Tibial nerve (tissue), 4 donors: Measurements from ENCODE around the gene NECAB3. TPM values are rescaled to one million over a fixed set of nuclear protein-coding genes. Genes with fewer than 3 reads are reported as not detected.
"Not testable (repeated sequence)": the region's sequence is repeated elsewhere in the genome, so short reads cannot be mapped to it uniquely, and the experiment has no call there.

Experiments used
- DNase-seq, 2 donors: peaks; one replicate each; pipeline ENCODE4 v3.0.0-alpha.2; 2019; ENCODE audit warnings: low spot score in 2 of 2
- H3K27ac ChIP-seq, 4 donors: fragments of 200-600 bp; sonication (generic) in 3 of 4; one replicate each; pipeline ENCODE4 v1.5.1; 2017 to 2019; ENCODE audit warnings: mild to moderate bottlenecking in 1 of 4
- H3K27me3 ChIP-seq, 2 donors: fragments of 200-600 bp; sonication (generic) in 1 of 2; one replicate each; pipeline versions ENCODE4 v1.5.1 to v1.6.0; 2017 to 2019
- H3K36me3 ChIP-seq, 3 donors: fragments of 200-600 bp; sonication (generic); one replicate each; pipeline ENCODE4 v1.5.1; 2018 to 2019
- H3K4me1 ChIP-seq, 4 donors: fragments of 200-600 bp; sonication (generic) in 3 of 4; one replicate each; pipeline ENCODE4 v1.5.1; 2017 to 2019
- H3K4me3 ChIP-seq, 4 donors: fragments of 200-600 bp; sonication (generic) in 3 of 4; one replicate each; pipeline ENCODE4 v1.5.1; 2017 to 2019; ENCODE audit warnings: mild to moderate bottlenecking in 1 of 4, moderate library complexity in 1 of 4
- H3K9me3 ChIP-seq, 4 donors: fragments of 200-600 bp; sonication (generic) in 3 of 4; one replicate each; pipeline ENCODE4 v1.5.1; 2017 to 2019
- CTCF ChIP-seq, 5 experiments: fragments of 200-600 bp in 3 of 5; fragments of 450-650 bp in 2 of 5; sonication (generic) in 3 of 5; IDR thresholded peaks; one replicate each; pipeline ENCODE4 v1.5.1; 2016 to 2019; ENCODE audit warnings: antibody characterized with exemption in 5 of 5, mild to moderate bottlenecking in 3 of 5, moderate library complexity in 2 of 5
- EP300 ChIP-seq, 2 donors: sonication (generic); formaldehyde crosslinking; IDR thresholded peaks; one replicate each; pipeline ENCODE4 v1.6.1; 2017; ENCODE audit warnings: antibody characterized with exemption in 2 of 2, mild to moderate bottlenecking in 1 of 2
- POLR2A ChIP-seq, 2 donors: fragments of 450-650 bp; IDR thresholded peaks; one replicate each; pipeline ENCODE4 v1.6.1; 2017; ENCODE audit warnings: antibody characterized with exemption in 2 of 2, mild to moderate bottlenecking in 2 of 2, moderate library complexity in 2 of 2
- WGBS, 2 donors: methylation state at CpG; one replicate each; pipeline ENCODE4 v1.1.5; 2018; 5-methylcytosine and 5-hydroxymethylcytosine counted together
- total RNA-seq, 4 donors: library from RNA; depleted of rRNA; stranded (reverse); fragments of >200 nt; gene quantifications; one replicate each; pipeline ENCODE4 v1.1.0, GENCODE V29; 2016

The NECAB3 gene
- total RNA-seq, 4 donors from 2014 or later: 80.8 to 103 (median 91.5) TPM

GRCh38 chr20:33636776-33637175 lies 37.5 kb downstream of the NECAB3 start:
- Histone ChIP-seq H3K9me3 (no peaks in the 10 kb centered on the region), H3K36me3 (peaks cover 0 to 81% (median 4%) of the 10 kb centered on the region in 3 donors), H3K27me3 (peaks cover 0 to 2% of the 10 kb centered on the region in 2 donors), H3K27ac (no peak overlapping the region), H3K4me1 (no peaks in the 10 kb centered on the region), H3K4me3 (no peak overlapping the region)
- 81 to 91% methylated on average over 1 of the region's 1 CpG for WGBS, 2 donors
- DNase-seq: no peak
- TF ChIP-seq EP300 (IDR thresholded peaks at IDR 0.05): no peak
- no peak for TF ChIP-seq POLR2A (IDR thresholded peaks at IDR 0.05)
- no peak for TF ChIP-seq CTCF (IDR thresholded peaks at IDR 0.05)

GRCh38 chr20:33635341-33635740 lies 38.9 kb downstream of the NECAB3 start:
- H3K27me3 ChIP-seq: peaks cover 0 to 2% of the 10 kb centered on the region in 2 donors
- H3K9me3 ChIP-seq: no peaks in the 10 kb centered on the region
- H3K36me3 ChIP-seq: peaks cover 0 to 81% (median 4%) of the 10 kb centered on the region in 3 donors
- no peaks in the 10 kb centered on the region for H3K4me1 ChIP-seq
- H3K27ac ChIP-seq: no peak overlapping the region
- no peak for TF ChIP-seq EP300 (IDR thresholded peaks at IDR 0.05)
- TF ChIP-seq CTCF (IDR thresholded peaks at IDR 0.05): no peak
- no peak for TF ChIP-seq POLR2A (IDR thresholded peaks at IDR 0.05)
- H3K4me3 ChIP-seq: no peak overlapping the region
- no peak for DNase-seq
- 91 to 95% methylated on average over 3 of the region's 3 CpGs for WGBS, 2 donors

GRCh38 chr20:33631910-33632309 lies 42.3 kb downstream of the NECAB3 start:
- H3K27ac ChIP-seq, H3K4me3 ChIP-seq, H3K4me1 ChIP-seq, DNase-seq, H3K9me3 ChIP-seq, H3K27me3 ChIP-seq: not testable (repeated sequence)
- peaks cover 0 to 80% (median 6%) of the 10 kb centered on the region in 3 donors for H3K36me3 ChIP-seq
- 88 to 92% methylated on average over 4 of the region's 4 CpGs for WGBS, 2 donors

- no peak for DNase-seq
- H3K9me3 ChIP-seq: no peaks in the 10 kb centered on the region
- TF ChIP-seq CTCF (IDR thresholded peaks at IDR 0.05) (no peak), POLR2A (IDR thresholded peaks at IDR 0.05) (no peak), EP300 (IDR thresholded peaks at IDR 0.05) (no peak)
- no peaks in the 10 kb centered on the region for H3K27me3 ChIP-seq
- no peak overlapping the region for H3K27ac ChIP-seq
- H3K4me1 ChIP-seq: no peaks in the 10 kb centered on the region
- WGBS, 2 donors: 92 to 95% methylated on average over 4 of the region's 4 CpGs
- peaks cover 0 to 80% (median 6%) of the 10 kb centered on the region in 3 donors for H3K36me3 ChIP-seq
- H3K4me3 ChIP-seq: no peak overlapping the region
Observed at GRCh38 chr20:33630507-33630906, 43.7 kb downstream of the NECAB3 start.

GRCh38 chr20:33629979-33630378 lies 44.2 kb downstream of the NECAB3 start:
- H3K4me3 ChIP-seq: no peak overlapping the region
- peaks cover 0 to 80% (median 9%) of the 10 kb centered on the region in 3 donors for H3K36me3 ChIP-seq
- no peak for DNase-seq
- H3K27ac ChIP-seq: no peak overlapping the region
- no peaks in the 10 kb centered on the region for H3K9me3 ChIP-seq
- TF ChIP-seq EP300 (IDR thresholded peaks at IDR 0.05) (no peak), POLR2A (IDR thresholded peaks at IDR 0.05) (no peak), CTCF (IDR thresholded peaks at IDR 0.05) (no peak)
- H3K27me3 ChIP-seq: no peaks in the 10 kb centered on the region
- 86 to 92% methylated on average over 5 of the region's 5 CpGs for WGBS, 2 donors
- no peaks in the 10 kb centered on the region for H3K4me1 ChIP-seq

GRCh38 chr20:33629533-33629932 lies 44.7 kb downstream of the NECAB3 start:
- Histone ChIP-seq H3K27ac (no peak overlapping the region), H3K36me3 (peaks cover 0 to 84% (median 13%) of the 10 kb centered on the region in 3 donors), H3K27me3 (no peaks in the 10 kb centered on the region), H3K9me3 (no peaks in the 10 kb centered on the region), H3K4me1 (no peaks in the 10 kb centered on the region), H3K4me3 (no peak overlapping the region)
- no peak for DNase-seq
- WGBS, 2 donors: 93% methylated on average over 10 of the region's 10 CpGs
- TF ChIP-seq POLR2A (IDR thresholded peaks at IDR 0.05) (no peak), EP300 (IDR thresholded peaks at IDR 0.05) (no peak), CTCF (IDR thresholded peaks at IDR 0.05) (no peak)
